NT2/D1 (cell line): ENCODE results near the gene PDK2.

ENCODE experiments used
- SUZ12 ChIP-seq: IDR thresholded peaks from 2 replicates; pipeline ENCODE4 v1.6.1; 2011; ENCODE audit not compliant: insufficient read length, insufficient read depth; ENCODE audit errors: extremely low read depth
- YY1 ChIP-seq: IDR thresholded peaks from 2 replicates; pipeline ENCODE4 v1.6.1; 2011; ENCODE audit not compliant: insufficient read length, insufficient read depth
- ZNF274 ChIP-seq: IDR thresholded peaks from 2 replicates; pipeline ENCODE4 v1.6.1; 2011; ENCODE audit warnings: mild to moderate bottlenecking, low read depth, low read length

- TF ChIP-seq ZNF274 (no peak), YY1 (no peak), SUZ12 (no peak)
Observed at GRCh38 chr17:50110591-50111349, 15.6 kb downstream of the PDK2 start.
